ENCODE data around the gene SWAP70.

The SWAP70 gene

DNA sequence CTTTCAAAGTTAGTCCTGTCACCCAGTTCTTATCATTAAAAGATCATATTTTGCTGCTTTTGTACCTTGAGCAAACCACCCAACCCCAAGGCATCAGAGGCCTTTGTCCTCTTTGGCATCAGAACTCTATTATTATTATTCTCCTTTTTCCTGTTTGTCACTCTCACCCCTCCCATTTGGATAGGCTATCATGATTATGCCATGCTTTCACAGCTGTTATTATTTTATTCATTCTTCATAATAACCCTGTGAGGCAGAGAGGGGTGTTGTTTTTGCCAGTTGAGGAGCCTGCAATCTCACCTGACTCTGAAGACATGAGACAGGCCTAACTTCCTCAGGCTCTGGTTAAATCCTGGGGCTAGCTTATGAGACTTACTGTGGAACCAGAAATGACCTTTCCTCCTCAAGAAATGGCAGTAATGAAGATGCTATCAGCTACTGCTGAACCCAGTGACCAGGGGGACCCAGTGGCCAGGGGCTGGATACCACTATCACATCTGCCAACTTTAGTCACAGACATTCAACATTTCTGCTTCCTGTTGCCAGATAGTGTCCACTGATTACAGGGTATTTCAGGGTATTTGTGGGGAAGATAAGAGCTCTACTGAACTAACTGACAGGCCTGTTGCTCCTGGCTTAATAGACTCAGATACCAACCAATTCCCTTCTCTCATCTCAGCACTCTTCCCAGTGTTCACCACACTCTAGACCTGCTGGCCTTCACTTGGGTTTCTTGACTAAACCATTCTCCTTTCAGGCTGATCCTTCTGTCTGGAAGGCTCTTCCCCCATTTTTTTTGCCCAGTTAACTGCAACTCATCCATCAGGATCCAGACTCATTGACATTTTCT, 11.8 kb upstream of the SWAP70 start:
- no peak for DNase-seq (ENCODE audit: low read depth)

DNA sequence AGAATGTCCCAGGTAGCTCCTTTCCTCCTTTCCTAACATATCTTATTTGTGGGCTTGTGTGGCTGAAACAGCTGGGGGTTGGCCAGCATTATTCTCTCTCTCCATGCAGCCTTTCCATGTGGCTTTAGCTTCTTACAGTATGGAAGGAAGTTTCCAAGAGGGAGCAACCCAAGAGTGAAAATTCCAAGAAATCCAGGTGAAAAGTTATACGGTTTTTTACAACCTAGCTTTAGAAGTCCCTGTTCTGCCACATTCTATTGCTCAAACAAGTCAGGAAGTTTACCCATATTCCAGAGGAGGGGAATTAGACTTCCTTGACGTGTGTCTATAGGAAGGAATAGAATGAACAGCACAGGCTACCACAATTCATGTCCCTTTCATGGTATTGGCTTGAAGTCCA, 10.0 kb upstream of the SWAP70 start:
- no peak for DNase-seq (ENCODE audit: low read depth)

DNA sequence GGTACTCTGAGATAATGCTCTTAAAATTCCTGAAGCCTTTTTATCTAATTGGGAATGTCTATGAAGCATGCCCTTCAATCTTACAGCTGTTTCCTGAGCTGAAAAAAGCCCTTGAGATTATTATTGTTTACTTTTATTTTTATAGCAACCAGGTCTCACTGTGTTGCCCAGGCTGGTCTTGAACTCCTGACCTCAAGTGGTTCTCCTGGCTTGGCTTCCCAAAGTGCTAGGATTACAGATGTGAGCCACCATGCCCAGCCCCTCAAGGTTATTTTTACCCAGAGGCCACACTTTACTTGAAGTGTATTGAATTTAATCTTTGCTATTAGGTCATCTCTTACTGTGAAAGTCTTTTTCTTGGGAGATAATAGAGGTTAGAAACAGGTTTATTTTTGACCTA, 7.0 kb upstream of the SWAP70 start:
- DNase-seq (ENCODE audit: low read depth) = no peak

GRCh38 chr11:9657531-9657930, 6.3 kb upstream of the SWAP70 start:
- DNase-seq (ENCODE audit: low read depth) = no peak

GRCh38 chr11:9660886-9661285, 3.0 kb upstream of the SWAP70 start:
- no peak for DNase-seq (ENCODE audit: low read depth)

DNA sequence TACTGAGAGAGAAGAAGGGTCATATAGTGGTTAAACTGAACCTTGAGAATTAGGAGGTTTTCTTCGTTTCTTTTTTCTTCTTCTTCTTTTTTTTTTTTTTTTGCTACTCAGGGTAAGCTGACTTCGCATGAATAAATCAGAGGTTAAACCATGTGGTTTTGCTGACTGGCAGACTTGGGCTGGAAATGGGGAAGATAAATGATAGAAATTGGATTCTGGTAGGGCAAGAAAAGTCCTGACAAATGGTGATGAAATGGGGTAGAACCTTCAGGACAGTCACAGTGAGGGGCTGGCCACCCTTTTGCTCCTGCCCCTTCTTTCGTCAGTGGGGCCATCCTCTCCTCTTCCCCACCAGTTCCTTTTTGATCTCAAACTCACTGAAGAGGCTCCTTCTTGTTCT, 1.6 kb upstream of the SWAP70 start:
- no peak for DNase-seq (ENCODE audit: low read depth)

DNA sequence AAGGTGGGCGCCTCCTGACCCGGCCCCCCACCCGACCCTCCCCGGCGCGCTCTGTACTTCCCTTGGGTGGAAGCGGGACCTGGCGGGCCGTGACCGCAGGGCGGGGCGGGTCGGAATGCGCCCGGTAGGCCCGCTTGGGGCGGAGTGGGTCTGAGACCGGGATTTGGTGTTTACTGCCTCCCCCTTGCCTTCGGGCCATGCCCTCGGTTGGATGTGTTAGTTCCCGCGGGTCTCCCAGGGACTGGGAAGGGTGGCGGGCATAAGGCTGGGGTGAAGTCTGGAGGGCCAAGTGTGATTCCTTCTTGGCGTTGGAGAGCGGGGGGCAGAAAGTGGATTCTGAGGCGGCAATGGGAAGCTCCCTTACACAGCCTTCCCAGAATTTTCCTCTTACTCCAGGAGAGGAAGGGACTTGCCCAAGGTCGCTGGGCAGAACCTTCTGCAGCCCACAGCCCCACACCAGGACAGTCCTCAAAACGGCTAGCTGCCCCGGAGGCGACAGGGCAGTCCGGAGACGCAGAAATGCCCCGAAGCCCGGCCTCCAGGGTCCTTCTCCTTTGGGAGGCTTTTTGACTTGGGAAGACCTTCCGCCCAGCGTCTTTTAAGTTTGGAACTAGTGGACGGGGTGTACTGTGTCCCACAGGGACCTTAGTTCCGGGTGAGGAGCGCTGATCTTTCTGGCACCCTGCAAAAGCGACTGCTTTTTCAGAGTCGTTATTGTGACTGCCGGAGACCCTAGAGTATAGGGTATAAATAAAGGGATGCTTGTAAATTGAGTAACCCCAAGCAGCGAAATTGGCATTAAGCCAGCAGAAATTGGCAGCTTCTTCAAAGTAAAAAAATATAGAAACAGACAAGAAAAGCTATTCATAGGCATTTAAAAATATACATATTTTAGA, 647 bp downstream of the SWAP70 start:
- no peak for DNase-seq (ENCODE audit: low read depth)

DNA sequence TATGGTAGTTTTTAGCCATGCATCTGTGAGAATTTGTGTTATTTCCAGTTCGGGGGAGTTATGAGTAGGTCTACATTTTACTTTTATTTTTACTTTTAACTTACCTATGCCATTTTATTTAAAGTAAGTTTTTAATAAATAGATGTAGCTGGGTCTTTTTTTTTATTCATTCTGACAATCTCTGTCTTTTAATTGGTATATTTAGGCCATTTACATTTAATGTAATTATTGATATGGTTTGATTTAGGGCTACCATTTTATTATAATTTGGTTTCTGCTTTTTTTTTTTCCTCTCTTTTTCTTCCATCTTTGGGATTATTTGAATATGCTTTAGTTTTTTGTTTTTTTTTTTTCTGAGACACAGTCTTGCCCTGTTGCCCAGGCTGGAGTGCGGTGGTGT, 1.9 kb downstream of the SWAP70 start:
- no peak for DNase-seq (ENCODE audit: low read depth)

DNA sequence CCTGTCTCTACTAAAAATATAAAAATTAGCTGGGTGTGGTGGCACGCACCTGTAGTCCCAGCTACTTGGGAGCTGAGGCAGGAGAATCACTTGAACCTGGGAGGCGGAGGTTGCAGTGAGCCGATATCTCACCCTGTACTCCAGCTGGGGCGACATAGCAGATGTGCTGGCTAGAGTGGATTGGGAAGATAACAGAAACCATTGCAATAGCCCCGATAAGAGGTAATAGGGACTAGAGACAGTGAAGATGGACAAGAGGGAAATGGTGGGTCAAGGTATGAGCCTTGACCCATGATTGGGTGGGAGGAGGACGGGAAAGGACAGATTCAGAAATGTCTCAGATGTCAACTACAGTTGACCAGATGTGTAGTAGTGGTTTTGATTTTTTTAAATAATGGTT, 6.1 kb downstream of the SWAP70 start:
- no peak for DNase-seq (ENCODE audit: low read depth)

- no peak for DNase-seq (ENCODE audit: low read depth)
Observed at GRCh38 chr11:9672288-9672916, 8.5 kb downstream of the SWAP70 start.

- DNase-seq (ENCODE audit: low read depth) = no peak
Observed at GRCh38 chr11:9672918-9673317, 9.0 kb downstream of the SWAP70 start.

DNA sequence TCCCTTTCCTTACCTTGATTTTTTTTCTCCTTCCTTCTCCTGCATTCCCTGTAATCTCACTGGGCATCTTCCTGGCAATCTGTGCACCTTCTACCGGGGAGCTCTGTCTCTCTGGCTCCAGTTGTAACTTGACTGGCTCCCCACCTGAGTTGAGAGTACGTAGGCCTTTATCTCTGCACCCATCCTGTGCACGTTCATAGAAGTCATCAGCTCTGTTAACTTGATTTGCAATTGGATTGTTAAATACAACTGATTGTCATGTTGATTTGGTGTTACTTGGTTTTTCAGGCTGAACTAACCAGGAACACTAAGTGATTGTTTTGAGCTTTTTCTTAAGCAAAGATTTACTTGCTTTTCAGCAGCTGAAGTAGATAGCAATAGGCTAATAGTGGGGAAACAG, 11.8 kb downstream of the SWAP70 start:
- DNase-seq (ENCODE audit: low read depth) = no peak

- no peak for DNase-seq (ENCODE audit: low read depth)
Observed at GRCh38 chr11:9677951-9678350, 14.1 kb downstream of the SWAP70 start.

DNA sequence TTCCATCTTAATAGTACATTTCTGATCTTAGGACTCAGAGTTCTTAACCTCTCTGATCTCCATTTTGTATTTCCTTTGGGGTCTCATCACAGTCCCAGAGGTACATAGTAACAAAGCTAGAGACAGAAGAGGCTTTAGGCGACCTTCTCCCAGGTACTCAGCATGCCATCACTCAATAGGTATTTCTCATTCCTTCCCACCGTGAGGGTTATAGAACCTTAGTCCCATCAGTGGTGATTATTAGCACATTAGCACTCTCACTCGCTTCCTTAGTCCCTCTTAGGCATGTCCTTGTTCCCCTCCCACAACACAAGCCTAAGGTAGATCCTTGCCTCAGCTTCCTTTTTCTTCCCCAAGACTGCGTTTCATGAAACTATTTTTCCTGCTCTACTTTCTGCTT, 14.7 kb downstream of the SWAP70 start:
- no peak for DNase-seq (ENCODE audit: low read depth)

- DNase-seq (ENCODE audit: low read depth) = no peak
Observed at GRCh38 chr11:9680028-9680427, 16.2 kb downstream of the SWAP70 start.

DNA sequence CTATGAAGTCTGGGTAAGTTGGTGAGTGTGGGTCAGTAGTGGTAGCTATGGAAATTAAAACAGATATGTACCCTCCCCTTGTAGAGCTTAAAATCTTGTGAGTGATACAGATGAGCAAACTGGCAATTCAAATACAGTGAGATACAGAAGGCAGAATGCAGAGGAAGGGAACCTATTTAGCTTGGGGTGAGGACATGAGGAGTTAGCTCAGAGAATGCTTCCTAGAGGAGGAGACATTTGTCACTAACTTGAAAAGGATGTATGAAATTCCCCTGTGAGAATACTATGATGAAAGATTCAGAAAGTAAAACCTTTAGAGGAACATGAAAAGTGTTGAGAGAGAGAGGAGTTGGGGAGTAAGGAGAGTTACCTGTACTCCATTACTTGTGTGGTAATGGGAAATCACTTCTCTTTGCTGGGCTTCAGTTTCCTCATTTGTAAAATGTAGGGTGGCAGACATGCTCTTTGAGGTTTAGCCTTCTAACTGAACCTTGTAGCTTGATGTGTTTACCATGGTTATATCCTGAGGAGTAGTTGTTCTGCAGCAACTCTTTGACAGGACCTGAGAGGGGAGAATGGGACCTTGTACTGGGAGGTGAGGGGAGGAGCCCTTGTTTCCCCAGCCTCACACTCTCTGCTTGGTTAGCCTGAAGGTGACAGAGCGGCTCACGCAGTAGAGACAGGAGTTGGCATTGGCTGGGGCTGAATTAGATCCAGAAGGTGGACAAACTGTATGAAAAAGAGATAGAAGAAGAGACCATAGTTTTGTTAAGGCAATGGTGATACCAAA, 17.9 kb downstream of the SWAP70 start:
- no peak for DNase-seq (ENCODE audit: low read depth)

DNA sequence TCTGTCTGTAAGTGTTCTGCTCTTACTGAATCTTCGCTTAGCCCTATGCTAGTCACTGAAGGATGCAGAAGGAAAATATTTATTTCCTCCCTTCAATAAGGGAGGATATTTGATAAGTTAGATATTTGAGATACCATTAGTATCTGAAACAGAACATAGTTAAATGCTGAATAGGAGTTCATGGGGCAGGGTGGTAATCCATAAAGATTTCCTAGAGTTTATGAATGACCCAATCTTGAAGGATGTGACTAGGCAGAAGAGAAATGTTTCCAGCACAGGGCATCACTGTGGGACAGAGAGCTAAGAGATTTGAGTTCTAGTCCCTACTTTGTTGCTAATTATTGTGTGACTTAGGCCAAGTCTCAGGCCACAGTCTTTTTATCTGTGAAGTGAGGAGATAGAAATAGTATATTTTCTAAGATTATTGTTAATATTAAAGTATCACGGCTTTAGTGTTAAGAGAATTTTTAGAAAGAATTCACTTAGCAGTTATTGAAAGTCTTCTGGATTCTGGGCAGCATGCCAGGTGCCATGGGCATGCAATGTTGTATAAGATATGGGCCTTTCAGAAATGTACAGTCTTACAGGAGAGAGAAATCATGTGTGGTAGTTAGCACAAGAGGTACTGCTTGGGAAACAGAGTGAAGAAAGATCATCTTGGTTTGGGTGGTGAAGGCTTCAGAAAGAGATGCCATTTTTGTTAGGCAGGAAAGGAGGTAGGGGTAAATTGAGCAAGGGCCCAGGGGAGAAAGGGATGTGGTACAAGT, 24.0 kb downstream of the SWAP70 start:
- DNase-seq (ENCODE audit: low read depth) = no peak

DNA sequence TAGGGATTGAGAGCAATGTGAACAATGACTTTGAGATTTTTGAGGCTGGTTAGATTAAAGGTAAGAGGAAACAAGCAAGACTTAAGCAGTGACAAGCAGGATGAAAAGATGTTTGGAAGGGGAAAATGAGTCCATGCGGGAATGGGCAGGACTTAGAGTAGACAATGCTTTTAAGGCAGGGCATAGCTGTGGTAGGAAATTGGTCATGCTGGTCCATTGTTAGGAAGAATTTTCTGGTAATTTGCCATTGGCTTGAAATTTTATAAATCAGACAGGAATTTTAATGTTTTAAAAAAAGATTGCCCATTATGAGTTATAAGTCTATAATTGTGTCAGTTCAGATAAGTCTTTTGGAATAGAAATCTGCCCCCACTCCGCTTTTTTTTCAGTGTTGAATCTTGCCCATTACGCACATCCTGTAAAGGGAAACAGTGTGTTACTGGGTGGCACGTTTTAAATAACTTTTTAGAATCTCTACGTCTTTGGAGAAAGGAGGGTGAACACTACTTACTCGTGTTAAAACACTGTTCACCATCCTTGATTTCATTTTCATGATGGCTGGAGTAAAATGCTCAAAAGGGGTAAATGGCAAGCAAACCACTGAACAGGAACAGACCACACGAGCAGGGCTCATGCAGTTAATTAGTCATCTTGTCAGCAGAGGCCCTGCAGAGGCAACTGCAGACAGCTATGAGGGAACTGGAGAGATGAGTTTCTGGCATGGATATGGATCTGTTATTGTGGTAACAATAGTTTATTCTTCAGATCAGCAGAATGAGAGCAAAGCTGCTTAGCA, 25.0 kb downstream of the SWAP70 start:
- no peak for DNase-seq (ENCODE audit: low read depth)

DNA sequence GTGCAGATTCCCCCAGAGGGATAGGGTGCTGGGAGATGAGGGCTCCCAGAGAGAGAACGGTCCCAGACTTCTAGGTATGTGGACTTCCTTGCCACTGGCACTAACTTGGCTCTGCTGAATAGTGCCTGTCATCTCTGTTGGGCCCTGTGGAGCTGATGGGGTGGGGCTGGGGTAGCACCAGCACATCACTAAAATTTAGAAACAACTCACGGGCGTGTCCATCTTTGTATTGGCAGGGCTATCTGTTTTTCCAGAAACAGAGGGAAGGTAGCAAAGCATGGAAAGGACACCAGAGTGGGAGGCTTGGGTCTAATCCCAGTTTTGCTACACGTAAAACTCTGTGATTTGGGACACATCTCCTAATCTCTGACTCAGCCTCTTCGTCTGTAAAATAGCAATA, 25.8 kb downstream of the SWAP70 start:
- no peak for DNase-seq (ENCODE audit: low read depth)

- DNase-seq (ENCODE audit: low read depth) = no peak
Observed at GRCh38 chr11:9691865-9692264, 28.0 kb downstream of the SWAP70 start.
